Muscle layer of duodenum (tissue), 2 donors: Measurements from ENCODE around the gene TAF11.

ENCODE experiments used
- H3K27ac ChIP-seq: one replicate; pipeline ENCODE4 v1.7.0; 2013; ENCODE audit warnings: mild to moderate bottlenecking, low read length
- H3K27me3 ChIP-seq: one replicate; pipeline ENCODE4 v1.7.0; 2013; ENCODE audit warnings: low read depth, mild to moderate bottlenecking, control low read depth, low read length
- H3K36me3 ChIP-seq, 2 donors: one replicate each; pipeline ENCODE4 v1.7.0; 2013; ENCODE audit warnings: low read length in 2 of 2, control low read depth in 1 of 2, mild to moderate bottlenecking in 1 of 2; ENCODE audit not compliant: insufficient read depth in 2 of 2, control insufficient read depth in 1 of 2
- H3K4me1 ChIP-seq, 2 donors: one replicate each; pipeline ENCODE4 v1.7.0; 2013; ENCODE audit warnings: low read length in 2 of 2, mild to moderate bottlenecking in 2 of 2, control low read depth in 1 of 2, moderate library complexity in 1 of 2; ENCODE audit not compliant: insufficient read depth in 2 of 2, control insufficient read depth in 1 of 2
- H3K4me3 ChIP-seq, 2 donors: one replicate each; pipeline ENCODE4 v1.7.0; 2013; ENCODE audit warnings: low read length in 2 of 2, low read depth in 1 of 2, mild to moderate bottlenecking in 1 of 2
- H3K9me3 ChIP-seq, 2 donors: one replicate each; pipeline ENCODE4 v1.7.0; 2013; ENCODE audit warnings: low read length in 2 of 2, control low read depth in 1 of 2, mild to moderate bottlenecking in 1 of 2; ENCODE audit not compliant: control insufficient read depth in 1 of 2
- donor health status: healthy.

Gene TAF11

DNA sequence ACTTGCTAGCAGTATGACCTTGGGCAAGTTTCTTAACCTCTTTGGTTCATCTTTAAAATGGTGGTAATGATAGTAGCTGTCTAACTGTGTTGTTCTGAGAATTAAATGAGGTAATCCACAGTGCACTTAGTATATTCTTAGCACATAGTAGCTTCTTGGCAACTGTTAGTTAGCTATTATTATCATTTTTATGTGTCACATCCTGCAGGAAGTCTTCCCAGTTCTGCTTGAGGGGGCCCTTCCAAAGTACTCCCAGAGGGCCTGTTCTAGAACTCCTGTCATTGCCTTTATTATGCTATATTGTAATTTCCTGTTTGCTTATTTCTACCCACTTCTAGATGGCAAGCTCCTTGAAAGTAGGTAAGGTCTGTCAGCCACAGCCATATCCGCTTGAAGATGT lies 31.8 kb upstream of the TAF11 start:
- no peaks in the 10 kb centered on the region for H3K27me3 ChIP-seq
- H3K36me3 ChIP-seq: no peaks in the 10 kb centered on the region
- H3K9me3 ChIP-seq: no peaks in the 10 kb centered on the region
- no peak overlapping the region for H3K4me3 ChIP-seq
- no peak overlapping the region for H3K27ac ChIP-seq
- H3K4me1 ChIP-seq: peaks cover 3 to 19% of the 10 kb centered on the region in 2 donors

DNA sequence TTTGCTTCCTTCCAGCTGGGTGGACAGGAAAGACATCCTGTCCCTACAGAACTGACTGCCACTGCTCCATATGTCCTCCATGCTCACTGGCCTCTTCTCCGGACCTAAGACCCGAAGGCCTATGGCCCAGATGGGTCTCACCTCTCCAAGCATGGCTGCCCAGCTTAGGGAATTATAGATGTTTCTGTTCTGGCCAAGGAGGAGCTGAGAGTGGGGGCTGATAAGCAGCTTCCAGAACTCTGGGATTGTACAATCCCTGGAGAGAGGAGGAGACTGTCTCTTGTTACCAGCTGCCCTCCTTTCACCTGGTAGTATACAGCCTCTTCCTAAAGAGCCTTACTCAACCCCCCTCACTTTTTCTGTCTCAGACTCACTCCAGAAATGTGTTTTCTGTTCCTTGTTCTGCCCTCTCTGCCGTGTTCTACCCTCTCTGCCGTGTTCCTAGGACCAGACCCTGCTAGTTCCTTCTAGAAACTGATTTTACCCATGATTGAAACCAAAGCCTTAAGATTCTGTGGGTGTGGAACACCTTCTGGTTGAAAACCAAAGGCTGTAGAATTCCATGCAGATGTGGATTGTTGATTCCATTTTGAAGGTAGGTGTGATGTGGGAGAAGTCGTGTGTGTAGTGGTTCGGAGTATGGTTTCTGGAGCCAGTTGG lies 29.9 kb upstream of the TAF11 start:
- Histone ChIP-seq H3K4me1 (peaks cover 3 to 19% of the 10 kb centered on the region in 2 donors), H3K27ac (no peak overlapping the region), H3K27me3 (no peaks in the 10 kb centered on the region), H3K4me3 (no peak overlapping the region), H3K36me3 (no peaks in the 10 kb centered on the region), H3K9me3 (no peaks in the 10 kb centered on the region)

DNA sequence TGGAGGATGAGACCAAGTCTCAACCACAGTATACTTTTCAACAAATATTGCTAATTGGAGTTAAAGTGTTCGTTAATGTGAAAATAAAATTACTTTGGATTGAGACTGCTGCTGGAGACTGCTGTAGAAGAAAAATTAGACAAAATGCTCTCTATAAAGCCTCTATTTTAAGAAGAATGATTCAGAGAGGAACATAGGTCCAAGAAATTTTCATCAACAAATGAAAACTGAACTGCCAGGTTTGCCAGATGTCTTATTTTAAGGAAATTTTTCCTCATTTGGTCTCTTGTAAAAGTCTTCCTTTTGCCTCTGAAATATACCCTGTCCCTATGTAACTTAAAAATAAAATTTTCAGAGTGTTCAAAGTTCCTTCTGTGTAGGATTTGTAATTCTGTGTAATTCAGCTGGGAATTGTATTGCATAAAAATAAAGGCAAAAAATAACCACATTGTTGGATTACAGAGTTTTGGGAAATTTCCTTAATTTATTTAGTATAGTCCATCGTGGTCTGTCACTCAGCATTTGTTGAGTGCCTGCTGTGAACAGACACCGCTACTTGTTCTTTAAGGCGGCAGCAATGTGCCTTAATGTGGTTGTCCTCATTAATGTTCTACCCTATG lies 28.6 kb upstream of the TAF11 start:
- Histone ChIP-seq H3K27me3 (no peaks in the 10 kb centered on the region), H3K36me3 (no peaks in the 10 kb centered on the region), H3K4me1 (peaks cover 3 to 22% of the 10 kb centered on the region in 2 donors), H3K9me3 (no peaks in the 10 kb centered on the region), H3K4me3 (no peak overlapping the region), H3K27ac (peak overlapping the region; percentile 35)

DNA sequence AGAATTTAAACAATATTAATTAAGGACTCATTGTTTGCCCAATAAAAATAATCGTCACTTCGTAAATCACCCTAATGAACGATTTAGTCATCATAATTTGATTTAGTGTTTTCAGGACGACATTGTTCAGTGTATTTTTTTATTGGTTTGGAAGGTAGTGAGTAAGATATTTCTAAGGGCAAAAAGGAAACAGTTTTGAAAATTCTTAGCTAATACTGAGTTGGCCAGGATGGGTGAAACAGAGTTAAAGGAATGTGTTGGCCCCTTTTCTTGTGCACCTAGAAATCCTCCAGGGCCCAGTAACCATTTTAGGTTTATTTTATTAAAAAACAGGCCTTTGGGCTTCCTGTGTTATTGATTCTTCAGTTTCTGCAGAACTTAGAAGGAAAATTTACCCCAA lies 26.5 kb upstream of the TAF11 start:
- Histone ChIP-seq H3K4me3 (no peak overlapping the region), H3K36me3 (no peaks in the 10 kb centered on the region), H3K27ac (no peak overlapping the region)

DNA sequence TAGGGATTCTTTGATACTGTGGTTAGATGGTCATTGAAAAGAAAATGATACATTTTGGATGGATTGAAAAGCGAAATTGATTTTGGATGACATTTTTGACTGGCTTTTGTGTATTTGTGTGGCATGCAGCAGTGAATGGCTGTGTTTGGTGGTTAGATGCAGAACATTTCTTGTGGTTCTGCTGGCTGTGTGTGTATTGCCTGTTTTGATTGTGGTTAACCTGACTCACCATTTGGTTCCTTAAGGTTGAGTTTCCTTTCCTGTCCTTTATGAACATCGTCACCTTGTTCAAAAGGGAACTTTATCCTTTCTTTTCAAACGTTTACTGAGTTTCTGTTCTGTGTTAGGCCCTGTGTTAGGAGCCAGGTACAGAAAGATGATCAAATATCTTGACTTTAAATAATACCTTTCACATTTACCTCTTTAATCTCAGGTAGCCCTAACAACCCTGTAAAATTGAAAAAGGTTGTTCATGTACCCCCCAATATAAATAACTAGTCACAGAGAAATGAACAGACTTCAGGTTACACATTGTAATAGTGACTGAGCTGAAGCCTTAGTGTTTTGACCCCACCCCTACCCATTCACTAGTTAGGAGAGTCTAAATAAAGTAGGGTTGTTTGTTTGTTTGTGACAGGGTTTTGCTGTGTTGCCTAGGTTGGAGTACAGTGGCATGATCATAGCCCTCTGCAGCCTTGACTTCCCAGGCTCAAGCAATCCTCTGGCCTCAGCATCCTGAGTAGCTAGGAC lies 25.0 kb upstream of the TAF11 start:
- no peak overlapping the region for H3K27ac ChIP-seq
- H3K9me3 ChIP-seq: no peaks in the 10 kb centered on the region

More for the DNA sequence above, 26.5 kb upstream of the TAF11 start:
- Histone ChIP-seq H3K9me3 (no peaks in the 10 kb centered on the region), H3K4me1 (peaks cover 3 to 23% of the 10 kb centered on the region in 2 donors), H3K27me3 (no peaks in the 10 kb centered on the region)

DNA sequence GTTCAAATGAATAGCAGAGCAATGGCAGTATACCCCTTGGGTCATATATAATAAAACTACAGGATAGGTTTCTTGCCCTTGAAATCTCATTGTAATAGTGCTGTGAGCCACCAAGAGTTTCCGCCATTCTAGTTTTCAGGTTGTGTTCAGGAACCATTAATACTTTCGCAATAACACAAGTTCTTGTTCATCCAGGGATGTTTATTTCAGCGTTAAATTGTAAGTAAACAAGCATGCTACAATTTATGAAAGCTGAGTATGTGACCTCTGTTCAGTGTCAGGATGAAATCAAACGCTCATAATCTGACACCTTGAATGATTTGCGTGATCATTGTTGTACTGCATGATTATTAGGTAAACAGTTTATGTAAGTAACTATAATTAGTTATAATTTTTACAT lies 24.0 kb upstream of the TAF11 start:
- H3K4me3 ChIP-seq: no peak overlapping the region
- H3K27ac ChIP-seq: no peak overlapping the region
- peaks cover 0 to 14% of the 10 kb centered on the region in 2 donors for H3K4me1 ChIP-seq
- H3K36me3 ChIP-seq: no peaks in the 10 kb centered on the region
- H3K9me3 ChIP-seq: no peaks in the 10 kb centered on the region
- H3K27me3 ChIP-seq: no peaks in the 10 kb centered on the region

More for the DNA sequence above, 25.0 kb upstream of the TAF11 start:
- H3K4me1 ChIP-seq: peaks cover 3 to 20% of the 10 kb centered on the region in 2 donors
- no peak overlapping the region for H3K4me3 ChIP-seq
- no peaks in the 10 kb centered on the region for H3K27me3 ChIP-seq
- no peaks in the 10 kb centered on the region for H3K36me3 ChIP-seq

DNA sequence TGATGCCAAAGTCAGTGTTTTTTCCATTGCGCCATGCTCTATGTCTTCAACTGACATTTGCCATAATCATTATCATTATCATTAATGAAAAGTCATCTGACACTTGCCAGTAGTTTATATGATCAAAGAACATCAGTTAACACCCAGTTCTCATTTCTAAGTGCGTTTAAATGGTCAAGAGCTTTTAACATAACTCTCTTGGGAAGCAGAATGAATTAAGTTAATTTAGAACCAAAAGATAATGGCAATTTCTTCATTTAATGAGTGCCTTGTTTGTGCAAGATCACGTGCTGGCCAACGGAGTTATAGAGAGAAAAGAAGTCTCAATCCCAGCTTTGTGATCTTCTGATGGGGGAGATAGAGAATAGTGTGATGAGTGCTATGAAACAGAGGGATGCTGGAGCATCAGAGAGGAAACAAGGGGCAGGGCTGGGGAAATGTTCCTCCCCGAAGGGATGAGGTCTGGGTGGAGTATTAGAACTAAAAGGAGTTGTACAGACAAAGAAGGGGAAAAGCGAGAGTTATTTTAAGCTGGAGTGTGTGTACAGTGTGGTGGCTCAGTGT lies 21.6 kb upstream of the TAF11 start:
- Histone ChIP-seq H3K4me3 (no peak overlapping the region), H3K36me3 (no peaks in the 10 kb centered on the region), H3K27me3 (no peaks in the 10 kb centered on the region), H3K4me1 (peaks cover 0 to 8% of the 10 kb centered on the region in 2 donors), H3K27ac (no peak overlapping the region), H3K9me3 (no peaks in the 10 kb centered on the region)

DNA sequence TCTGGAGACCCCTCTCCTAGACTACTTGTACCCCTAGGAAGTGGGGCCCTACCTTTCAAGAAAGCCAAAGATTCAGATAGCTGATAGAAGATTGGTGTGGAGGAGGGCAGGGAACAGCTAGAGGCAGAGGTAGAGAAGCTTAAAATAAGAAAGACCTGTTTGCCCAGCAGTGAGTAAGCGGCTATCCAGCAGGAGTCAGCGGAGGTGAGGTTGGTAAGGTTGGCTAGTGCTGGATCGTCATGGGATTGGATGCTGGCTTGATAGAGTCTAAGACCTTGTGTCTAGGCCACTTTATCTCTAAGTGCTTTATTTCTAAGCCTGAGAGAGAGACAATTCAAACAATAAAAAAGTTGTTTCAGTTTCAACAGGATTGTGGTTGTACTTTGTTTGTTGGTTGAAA lies 20.4 kb upstream of the TAF11 start:
- Histone ChIP-seq H3K27ac (no peak overlapping the region), H3K4me3 (no peak overlapping the region), H3K9me3 (no peaks in the 10 kb centered on the region), H3K36me3 (no peaks in the 10 kb centered on the region), H3K4me1 (peaks cover 0 to 8% of the 10 kb centered on the region in 2 donors), H3K27me3 (no peaks in the 10 kb centered on the region)

DNA sequence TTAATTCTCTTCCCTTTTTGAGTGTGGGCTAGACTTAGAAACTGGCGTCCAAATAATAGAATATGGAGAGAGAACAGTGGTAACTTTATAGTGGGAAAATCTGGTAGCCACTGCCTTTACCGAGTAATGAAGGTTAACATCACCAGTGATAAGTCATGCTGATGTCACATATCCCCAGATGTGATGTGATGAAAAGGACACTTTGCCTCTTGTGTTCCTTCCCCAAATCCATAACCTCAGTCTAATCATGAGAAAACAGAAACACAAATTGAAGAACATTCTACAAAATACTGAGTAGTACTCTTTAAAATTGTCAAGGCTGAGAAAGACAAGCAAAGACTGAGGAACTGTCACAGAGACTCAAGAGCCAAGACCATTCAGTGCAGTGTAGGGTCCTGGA lies 19.0 kb upstream of the TAF11 start:
- Histone ChIP-seq H3K27me3 (no peaks in the 10 kb centered on the region), H3K9me3 (no peaks in the 10 kb centered on the region), H3K27ac (no peak overlapping the region), H3K36me3 (no peaks in the 10 kb centered on the region), H3K4me1 (peaks cover 0 to 8% of the 10 kb centered on the region in 2 donors), H3K4me3 (no peak overlapping the region)

DNA sequence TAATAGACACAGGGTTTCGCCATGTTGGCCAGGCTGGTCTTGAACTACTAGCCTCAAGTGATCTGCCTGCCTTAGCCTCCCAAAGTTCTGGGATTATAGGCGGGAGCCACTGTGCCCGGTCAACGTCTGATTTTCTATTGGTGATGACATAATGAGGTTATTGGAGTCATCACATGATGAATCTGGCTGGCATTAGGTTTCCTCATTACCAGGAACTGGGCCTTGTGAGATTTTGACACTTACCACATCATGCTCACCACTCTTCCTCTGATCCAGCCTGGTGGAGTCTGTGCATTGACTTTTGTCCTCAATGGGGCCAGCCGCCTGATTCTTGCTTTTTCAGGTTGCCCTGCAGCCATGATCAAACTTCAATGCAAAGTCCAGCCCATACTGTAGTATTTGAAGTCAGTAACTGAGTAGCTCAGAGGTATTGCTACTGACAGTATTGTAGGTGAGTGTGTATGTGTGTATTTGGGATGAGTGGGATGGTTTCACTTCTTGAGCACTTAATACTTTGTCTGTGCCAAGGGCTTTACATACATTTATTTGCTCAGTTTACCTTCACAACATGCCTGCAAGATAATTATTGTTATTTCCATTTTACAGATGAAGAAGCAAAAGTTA lies 17.3 kb upstream of the TAF11 start:
- Histone ChIP-seq H3K9me3 (no peaks in the 10 kb centered on the region), H3K4me3 (no peak overlapping the region), H3K4me1 (no peaks in the 10 kb centered on the region), H3K36me3 (no peaks in the 10 kb centered on the region), H3K27me3 (no peaks in the 10 kb centered on the region), H3K27ac (no peak overlapping the region)

DNA sequence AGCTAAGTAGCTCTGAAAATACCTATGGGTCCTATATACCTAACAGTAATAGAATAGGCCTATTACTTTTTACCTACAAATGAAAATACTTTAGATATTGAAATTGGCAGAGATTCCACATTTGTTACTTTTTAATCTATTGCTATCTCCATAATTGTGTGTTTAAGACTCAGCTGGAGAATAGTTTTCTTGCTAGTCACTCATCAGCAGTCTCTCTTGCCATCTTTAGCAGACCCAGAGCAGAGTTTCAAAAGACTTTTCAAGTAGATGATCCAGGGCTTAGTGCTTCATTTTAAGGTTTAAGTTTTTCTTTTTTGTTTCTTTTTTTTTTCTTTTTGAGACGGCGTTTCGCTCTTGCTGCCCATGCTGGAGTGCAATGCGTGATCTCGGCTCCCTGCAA lies 14.1 kb upstream of the TAF11 start:
- no peaks in the 10 kb centered on the region for H3K9me3 ChIP-seq
- H3K36me3 ChIP-seq: no peaks in the 10 kb centered on the region
- no peaks in the 10 kb centered on the region for H3K27me3 ChIP-seq
- no peaks in the 10 kb centered on the region for H3K4me1 ChIP-seq
- H3K27ac ChIP-seq: no peak overlapping the region
- no peak overlapping the region for H3K4me3 ChIP-seq
